ENCODE results near the gene SBK1.

Gene SBK1

DNA sequence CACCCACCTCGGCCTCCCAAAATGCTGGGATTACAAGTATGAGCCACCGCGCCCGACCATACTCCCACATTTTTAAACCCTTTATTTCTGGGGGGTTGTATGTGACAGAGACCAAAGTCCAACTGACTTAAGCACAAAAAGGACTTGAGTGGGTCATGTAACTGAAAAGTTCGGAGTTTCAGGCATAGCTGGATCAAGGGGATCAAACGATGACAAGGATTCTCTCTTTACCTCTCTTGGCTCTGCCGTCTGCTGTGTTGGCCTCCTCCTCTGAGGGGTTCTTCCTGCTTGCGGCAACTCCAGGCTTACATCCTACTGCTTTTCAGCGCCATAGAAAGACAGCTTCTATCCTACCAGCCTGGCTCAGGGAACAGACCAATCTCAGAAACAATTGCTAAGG is 9.2 kb upstream of the SBK1 start:
- no peak for TF ChIP-seq CTCF (IDR thresholded peaks at IDR 0.05)
- Histone ChIP-seq H3K27ac (no peak overlapping the region), H3K27me3 (peaks cover 17% of the 10 kb centered on the region), H3K4me1 (ENCODE audit: control insufficient read depth in 1 of 2, insufficient read depth in 1 of 2, low read depth in 1 of 2, low read length in 1 of 2) (peaks cover 0 to under 1% of the 10 kb centered on the region in 2 experiments), H3K4me3 (ENCODE audit: low read depth in 1 of 2, low read length in 1 of 2) (no peak overlapping the region), H3K36me3 (no peaks in the 10 kb centered on the region), H3K9me3 (no peaks in the 10 kb centered on the region)

DNA sequence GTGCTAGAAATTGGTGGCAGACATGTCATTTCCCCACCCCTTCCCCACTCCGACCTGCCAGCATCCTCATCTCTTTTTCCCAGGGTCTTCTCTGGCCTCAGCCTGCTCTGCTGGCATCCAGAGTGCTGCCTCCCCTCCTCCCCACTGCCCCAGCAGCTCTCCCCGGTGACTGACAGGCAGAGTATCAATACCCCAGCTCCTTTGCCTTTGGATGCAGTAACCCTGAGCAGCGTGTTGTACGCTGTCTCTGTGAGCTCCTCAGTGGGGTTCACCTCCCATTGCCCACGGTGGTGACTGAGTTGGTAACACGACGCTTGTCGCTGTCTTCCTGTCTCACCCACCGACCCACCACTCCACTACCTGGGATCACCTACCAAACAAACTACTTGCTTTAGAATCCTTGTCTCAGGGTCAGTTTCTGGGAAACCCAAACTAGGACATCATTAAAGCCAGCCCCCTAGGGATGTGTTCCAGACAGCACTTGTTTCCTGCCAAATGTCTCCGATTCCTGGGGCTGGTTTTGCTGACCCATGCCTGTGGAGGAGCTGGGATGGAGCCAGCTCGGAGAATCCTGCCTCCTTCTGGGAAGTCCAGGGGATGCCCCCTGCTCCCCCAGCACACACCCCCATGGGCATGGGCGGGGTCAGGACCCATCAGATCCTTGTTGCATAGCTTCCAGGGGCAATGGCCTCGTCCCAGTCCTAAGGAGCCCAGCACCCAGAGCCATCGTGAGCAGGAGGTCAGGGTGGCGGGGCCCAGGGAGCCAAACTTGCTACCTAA is 8.3 kb upstream of the SBK1 start:
- Histone ChIP-seq H3K4me1 (ENCODE audit: control insufficient read depth in 1 of 2, insufficient read depth in 1 of 2, low read depth in 1 of 2, low read length in 1 of 2) (no peaks in the 10 kb centered on the region), H3K36me3 (no peaks in the 10 kb centered on the region), H3K9me3 (no peaks in the 10 kb centered on the region), H3K4me3 (ENCODE audit: low read depth in 1 of 2, low read length in 1 of 2) (no peak overlapping the region), H3K27ac (no peak overlapping the region), H3K27me3 (peaks cover 17% of the 10 kb centered on the region)
- TF ChIP-seq CTCF (IDR thresholded peaks at IDR 0.05), result no peak

DNA sequence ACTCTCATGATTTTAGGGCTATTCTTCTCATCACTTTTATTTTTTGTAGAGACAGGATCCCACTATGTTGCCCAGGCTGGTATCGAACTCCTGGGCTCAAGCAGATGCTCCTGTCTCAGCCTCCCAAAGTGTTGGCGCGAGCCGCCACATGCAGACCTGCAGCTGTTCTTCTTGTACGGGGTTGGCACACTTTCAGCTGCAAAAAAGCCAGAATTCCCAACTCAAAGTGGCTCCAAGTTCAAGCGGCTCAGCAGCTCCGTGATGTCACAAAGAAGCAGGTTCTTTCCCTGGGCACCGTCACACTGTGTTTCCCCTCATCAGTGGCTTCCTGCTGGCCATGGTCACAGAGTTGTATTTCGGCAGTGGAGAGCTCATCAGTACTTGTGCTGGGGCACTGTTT is 6.7 kb upstream of the SBK1 start:
- Histone ChIP-seq H3K4me1 (ENCODE audit: control insufficient read depth in 1 of 2, insufficient read depth in 1 of 2, low read depth in 1 of 2, low read length in 1 of 2) (no peaks in the 10 kb centered on the region), H3K27ac (no peak overlapping the region), H3K9me3 (no peaks in the 10 kb centered on the region), H3K36me3 (no peaks in the 10 kb centered on the region), H3K4me3 (ENCODE audit: low read depth in 1 of 2, low read length in 1 of 2) (no peak overlapping the region), H3K27me3 (peaks cover 32% of the 10 kb centered on the region)
- TF ChIP-seq CTCF (IDR thresholded peaks at IDR 0.05), result no peak

GRCh38 chr16:28288114-28288513 is 4.2 kb upstream of the SBK1 start:
- H3K27ac ChIP-seq, result no peak overlapping the region
- no peak for TF ChIP-seq CTCF (IDR thresholded peaks at IDR 0.05)

DNA sequence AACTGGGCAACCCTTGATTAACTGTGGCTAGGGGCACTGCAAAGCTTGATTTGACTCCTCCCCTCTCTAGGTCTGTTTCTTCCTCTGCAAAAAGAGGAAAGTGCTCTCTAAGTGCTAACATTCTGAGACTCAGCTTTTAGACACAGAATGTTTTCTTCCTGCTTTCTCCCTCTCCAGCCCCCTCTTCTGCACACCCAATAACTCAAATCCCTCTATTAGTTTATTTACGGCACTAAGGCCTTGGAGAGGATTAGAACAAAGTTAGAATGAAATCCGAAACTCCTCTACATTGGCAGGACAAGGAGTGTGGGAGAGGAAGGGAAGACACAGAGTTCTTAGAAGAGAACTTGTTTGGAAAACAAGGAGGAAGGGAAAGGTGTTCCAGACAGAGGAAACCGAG is 3.3 kb upstream of the SBK1 start:
- Histone ChIP-seq H3K4me3 (ENCODE audit: low read depth in 1 of 2, low read length in 1 of 2) (no peak overlapping the region), H3K27me3 (peaks cover 64% of the 10 kb centered on the region), H3K9me3 (no peaks in the 10 kb centered on the region), H3K27ac (no peak overlapping the region), H3K4me1 (ENCODE audit: control insufficient read depth in 1 of 2, insufficient read depth in 1 of 2, low read depth in 1 of 2, low read length in 1 of 2) (peaks cover 6 to 12% of the 10 kb centered on the region in 2 experiments), H3K36me3 (no peaks in the 10 kb centered on the region)
- no peak for TF ChIP-seq CTCF (IDR thresholded peaks at IDR 0.05)

More at GRCh38 chr16:28288114-28288513, 4.2 kb upstream of the SBK1 start:
- Histone ChIP-seq H3K27me3 (peaks cover 55% of the 10 kb centered on the region), H3K36me3 (no peaks in the 10 kb centered on the region), H3K9me3 (no peaks in the 10 kb centered on the region), H3K4me3 (ENCODE audit: low read depth in 1 of 2, low read length in 1 of 2) (no peak overlapping the region), H3K4me1 (ENCODE audit: control insufficient read depth in 1 of 2, insufficient read depth in 1 of 2, low read depth in 1 of 2, low read length in 1 of 2) (peaks cover 6 to 7% of the 10 kb centered on the region in 2 experiments)

Measured in neutrophil (primary cell).